ENCODE data around the gene JAKMIP1.

DNA sequence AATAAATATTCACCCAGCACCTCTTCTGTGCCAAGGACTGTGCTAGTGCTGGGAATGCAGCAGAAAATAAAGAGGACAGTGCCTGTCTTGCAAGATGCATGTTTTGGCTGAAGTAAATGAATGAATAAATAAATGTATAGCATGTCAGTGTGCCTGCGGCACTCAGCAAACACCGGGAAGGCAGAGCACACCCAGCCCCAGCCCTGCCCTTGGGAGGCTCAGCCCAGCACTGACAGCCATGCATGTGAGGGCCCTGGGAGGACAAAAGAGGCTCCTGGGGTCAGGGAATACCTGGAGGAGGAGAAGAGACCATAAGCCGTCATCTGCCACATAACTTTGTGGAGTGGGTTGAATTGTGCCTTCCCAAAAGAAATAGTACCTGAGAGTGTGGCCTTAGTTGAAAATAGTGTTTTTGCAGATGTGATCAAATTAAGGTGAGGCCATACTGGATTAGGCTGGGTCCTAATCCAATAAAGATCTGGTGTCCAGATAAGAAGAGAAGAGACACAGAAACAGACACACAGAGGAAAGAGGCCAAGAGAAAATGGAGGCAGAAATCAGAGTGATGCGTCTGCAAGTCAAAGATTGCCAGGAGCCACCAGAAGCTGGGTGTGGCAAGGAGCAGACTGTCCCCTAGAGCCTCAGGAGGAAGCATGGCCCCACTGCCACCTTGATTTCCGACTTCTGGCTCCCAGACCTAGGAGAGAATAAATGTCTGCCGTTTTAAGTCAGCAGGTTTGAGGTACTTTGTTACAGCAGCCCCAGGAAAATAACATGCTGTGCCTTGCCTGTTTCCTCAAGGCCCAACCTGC, 198.5 kb downstream of the JAKMIP1 start:
- TF ChIP-seq, protein P1, sequence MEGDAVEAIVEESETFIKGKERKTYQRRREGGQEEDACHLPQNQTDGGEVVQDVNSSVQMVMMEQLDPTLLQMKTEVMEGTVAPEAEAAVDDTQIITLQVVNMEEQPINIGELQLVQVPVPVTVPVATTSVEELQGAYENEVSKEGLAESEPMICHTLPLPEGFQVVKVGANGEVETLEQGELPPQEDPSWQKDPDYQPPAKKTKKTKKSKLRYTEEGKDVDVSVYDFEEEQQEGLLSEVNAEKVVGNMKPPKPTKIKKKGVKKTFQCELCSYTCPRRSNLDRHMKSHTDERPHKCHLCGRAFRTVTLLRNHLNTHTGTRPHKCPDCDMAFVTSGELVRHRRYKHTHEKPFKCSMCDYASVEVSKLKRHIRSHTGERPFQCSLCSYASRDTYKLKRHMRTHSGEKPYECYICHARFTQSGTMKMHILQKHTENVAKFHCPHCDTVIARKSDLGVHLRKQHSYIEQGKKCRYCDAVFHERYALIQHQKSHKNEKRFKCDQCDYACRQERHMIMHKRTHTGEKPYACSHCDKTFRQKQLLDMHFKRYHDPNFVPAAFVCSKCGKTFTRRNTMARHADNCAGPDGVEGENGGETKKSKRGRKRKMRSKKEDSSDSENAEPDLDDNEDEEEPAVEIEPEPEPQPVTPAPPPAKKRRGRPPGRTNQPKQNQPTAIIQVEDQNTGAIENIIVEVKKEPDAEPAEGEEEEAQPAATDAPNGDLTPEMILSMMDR (conservative IDR thresholded peaks at IDR 0.05; ENCODE audit: low read length) = no peak
- TF ChIP-seq EZH2phosphoT487 (IDR thresholded peaks at IDR 0.05; ENCODE audit: borderline replicate concordance) = no peak

All from Loucy (cell line).